HepG2 (cell line): ENCODE data around the gene NOC2L. TPM values are rescaled to one million over a fixed set of nuclear protein-coding genes. Genes with fewer than 3 reads are reported as not detected.

Experiments
- DZIP1 ChIP-seq: sonication (generic); formaldehyde crosslinking; IDR thresholded peaks from 2 replicates; pipeline ENCODE4 v1.5.0; 2020; ENCODE audit warnings: mild to moderate bottlenecking, missing genetic modification reagents
- GABPB1 ChIP-seq: IDR thresholded peaks from 2 replicates; pipeline ENCODE4 v1.6.1; 2016; ENCODE audit warnings: mild to moderate bottlenecking, missing genetic modification reagents, moderate library complexity, missing compliant biosample characterization
- HOXD1 ChIP-seq: sonication (generic); formaldehyde crosslinking; IDR thresholded peaks from 2 replicates; pipeline ENCODE4 v1.5.0; 2020; ENCODE audit warnings: missing genetic modification reagents
- PATZ1 ChIP-seq: sonication (generic); formaldehyde crosslinking; IDR thresholded peaks from 2 replicates; pipeline ENCODE4 v1.4.0; 2020; ENCODE audit warnings: missing genetic modification reagents
- PRDM15 ChIP-seq: sonication (generic); formaldehyde crosslinking; IDR thresholded peaks from 2 replicates; pipeline ENCODE4 v1.4.0; 2020; ENCODE audit warnings: missing genetic modification reagents
- SETDB1 ChIP-seq: sonication (generic); formaldehyde crosslinking; IDR thresholded peaks from 2 replicates; pipeline ENCODE4 v1.5.1; 2020; ENCODE audit warnings: missing genetic modification reagents, mild to moderate bottlenecking, borderline replicate concordance
- SP1 ChIP-seq, 2 experiments: fragments of 450-650 bp in 1 of 2; sonication (generic) in 1 of 2; formaldehyde crosslinking in 1 of 2; IDR thresholded peaks; 2 replicates each; pipeline versions ENCODE4 v1.4.0 to v1.6.1; 2016 to 2020; ENCODE audit warnings: missing genetic modification reagents in 1 of 2
- ZBTB34 ChIP-seq: sonication (generic); formaldehyde crosslinking; IDR thresholded peaks from 2 replicates; pipeline ENCODE4 v1.8.0; 2022; ENCODE audit warnings: mild to moderate bottlenecking, missing genetic modification reagents
- ZMYM2 ChIP-seq: sonication (generic); formaldehyde crosslinking; IDR thresholded peaks from 2 replicates; pipeline ENCODE4 v1.8.0; 2022; ENCODE audit warnings: mild to moderate bottlenecking, missing genetic modification reagents
- ZMYM3 ChIP-seq: sonication (generic); formaldehyde crosslinking; IDR thresholded peaks from 2 replicates; pipeline ENCODE4 v1.5.1; 2020; ENCODE audit warnings: mild to moderate bottlenecking, missing genetic modification reagents
- ZNF549 ChIP-seq: sonication (generic); formaldehyde crosslinking; IDR thresholded peaks from 2 replicates; pipeline ENCODE4 v1.5.0; 2020; ENCODE audit warnings: missing genetic modification reagents
- ZNF570 ChIP-seq: sonication (generic); formaldehyde crosslinking; IDR thresholded peaks from 2 replicates; pipeline ENCODE4 v1.4.0; 2020; ENCODE audit warnings: mild to moderate bottlenecking, missing genetic modification reagents, borderline replicate concordance
- ZNF574 ChIP-seq: sonication (generic); formaldehyde crosslinking; IDR thresholded peaks from 2 replicates; pipeline ENCODE4 v1.4.0; 2020; ENCODE audit warnings: missing genetic modification reagents
- ZNF788 ChIP-seq: sonication (generic); formaldehyde crosslinking; IDR thresholded peaks from 2 replicates; pipeline ENCODE4 v1.5.0; 2020; ENCODE audit warnings: mild to moderate bottlenecking, missing genetic modification reagents, borderline replicate concordance
- ZSCAN22 ChIP-seq: sonication (generic); formaldehyde crosslinking; IDR thresholded peaks from 2 replicates; pipeline ENCODE4 v1.4.0; 2020; ENCODE audit warnings: mild to moderate bottlenecking, missing genetic modification reagents
- polyA plus RNA-seq, 8 experiments: library from polyadenylated mRNA; depleted of rRNA in 3 of 8; stranded (reverse) in 7 of 8; unstranded in 1 of 8; fragments of >200 nt; fragmentation: Illumina TruSeq in 4 of 8; extraction: Trizol in 4 of 8; gene quantifications; 2 replicates each; pipeline versions ENCODE4 v1.2.1 to v1.2.3, GENCODE V29; 2011 to 2016; ENCODE audit warnings: low read depth in 4 of 8, missing spikeins in 1 of 8, mixed read lengths in 1 of 8; ENCODE audit not compliant: insufficient read depth in 1 of 8
- total RNA-seq, 5 experiments: library from RNA; depleted of rRNA; stranded (reverse); fragments of >200 nt; fragmentation: Illumina TruSeq; extraction: Trizol; gene quantifications; 2 replicates each; pipeline ENCODE4 v1.2.3, GENCODE V29; 2016; ENCODE audit warnings: low read depth in 1 of 5

The NOC2L gene
- total and polyA plus RNA-seq, 2 of the 13 experiments (the other 11 are each of a cell fraction or from before 2014, with no cell fraction given) = 32.0 to 103 TPM

GRCh38 chr1:960363-961131 is 1.5 kb upstream of the NOC2L start, which contains the start of gene KLHL17 (continued):
- TF ChIP-seq PRDM15 (no peak), GABPB1 (CRISPR knock-in tag) (peak; percentile 73), SP1 (IDR thresholded peaks at IDR 0.05) (no peak), SP1 (CRISPR knock-in tag; IDR thresholded peaks at IDR 0.05) (peak; percentile 77), SETDB1 (CRISPR knock-in tag) (no peak), HOXD1 (CRISPR knock-in tag) (no peak), ZNF570 (CRISPR knock-in tag) (no peak), ZNF549 (no peak), ZNF574 (peak; percentile 70; the same call in 1 of the 2 replicates), ZMYM3 (CRISPR knock-in tag) (peak; percentile 89), DZIP1 (no peak), PATZ1 (CRISPR knock-in tag) (peak; percentile 53; the same call in 1 of the 2 replicates), ZBTB34 (CRISPR knock-in tag) (no peak), ZSCAN22 (CRISPR knock-in tag) (no peak), ZNF788 (peak; percentile 78; the same call in 1 of the 2 replicates), ZMYM2 (no peak)
